Measurements from ENCODE around the gene ZBTB4.

ZBTB4 gene

GRCh38 chr17:7440834-7441195 lies 38.6 kb downstream of the ZBTB4 start:
- DNase-seq, result no peak

DNA sequence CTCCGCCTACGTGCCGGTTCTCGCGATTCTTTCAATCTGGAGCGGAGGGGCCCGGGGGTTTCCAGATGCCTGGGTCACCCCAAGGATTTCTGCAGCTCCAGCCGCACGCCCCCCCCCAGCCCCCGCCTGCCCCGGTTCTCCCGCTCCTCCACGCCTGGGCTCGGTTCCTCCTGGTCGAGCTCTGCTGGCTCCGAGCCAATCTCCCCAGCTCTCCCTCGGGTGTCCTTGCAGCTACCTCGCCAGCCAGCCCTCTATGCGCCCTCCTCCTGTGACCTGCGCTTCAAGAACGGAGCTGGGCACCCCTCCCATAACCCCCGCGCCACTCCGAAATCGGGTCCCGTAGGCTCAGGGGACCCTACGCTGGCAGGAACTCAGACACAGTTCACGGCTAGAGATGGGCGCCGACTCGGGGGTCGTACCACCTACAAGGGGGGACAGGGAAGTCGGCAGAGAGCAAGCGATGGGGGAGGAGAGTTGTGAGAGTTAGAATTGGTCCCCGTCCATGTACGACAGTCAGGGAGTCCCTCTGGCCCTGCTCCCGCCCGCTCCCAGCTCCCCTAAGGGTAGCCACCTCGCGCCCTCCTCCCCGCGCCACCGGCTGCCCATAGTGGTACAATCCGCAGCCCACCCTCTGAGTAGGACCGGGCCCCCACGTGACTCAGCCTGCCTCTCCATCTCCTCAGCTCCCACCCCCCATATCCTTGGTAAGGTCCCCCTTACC lies 39.2 kb downstream of the ZBTB4 start:
- DNase-seq, result peak; percentile 28

- no peak for DNase-seq
These were observed 39.8 kb downstream of the ZBTB4 start, which contains the start of gene FGF11 for GRCh38 chr17:7439462-7440112. Gene FGF11, plus strand, starts transcription at chr17:7439512. Its CDS starts 109 bp downstream, at chr17:7439621.

DNA sequence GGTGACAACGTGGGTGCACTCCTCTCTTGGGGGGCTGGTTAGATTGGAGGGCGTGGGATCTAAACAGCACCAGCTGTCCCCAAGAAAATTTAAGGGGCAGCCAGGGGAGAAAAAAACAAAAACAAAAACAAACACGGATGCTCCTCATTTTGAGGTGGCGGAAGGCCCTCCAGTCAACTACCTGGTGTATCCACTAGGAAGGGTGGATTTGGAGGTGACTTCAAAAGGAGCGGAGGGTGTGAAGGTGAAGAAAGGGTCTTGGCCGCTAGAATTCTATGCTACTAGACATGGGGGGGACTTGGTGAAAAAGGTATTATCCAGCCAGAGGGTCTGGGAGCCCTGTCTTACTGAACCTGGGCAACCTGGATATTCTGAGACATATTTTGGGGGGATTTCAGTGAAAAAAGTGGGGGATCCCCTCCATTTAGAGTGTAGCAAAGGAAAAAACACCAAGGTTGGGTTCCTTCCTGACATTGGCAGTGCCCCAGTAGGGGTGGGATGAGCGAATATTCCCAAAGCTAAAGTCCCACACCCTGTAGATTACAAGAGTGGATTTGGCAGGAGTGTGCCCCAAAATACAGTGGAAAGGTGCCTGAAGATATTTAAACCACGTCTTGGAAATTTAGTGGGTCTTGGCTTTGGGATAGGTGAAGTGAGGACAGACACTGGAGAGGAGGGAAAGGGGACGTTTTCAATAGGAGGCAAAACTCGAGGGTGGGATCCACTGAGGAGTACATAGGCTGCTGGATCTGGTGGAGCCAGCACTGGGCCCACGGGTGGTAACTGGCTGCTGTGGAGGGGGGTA lies 40.6 kb downstream of the ZBTB4 start:
- DNase-seq, result no peak

- peak; percentile 34 for DNase-seq
These were observed 41.3 kb downstream of the ZBTB4 start for GRCh38 chr17:7437950-7438614.

DNA sequence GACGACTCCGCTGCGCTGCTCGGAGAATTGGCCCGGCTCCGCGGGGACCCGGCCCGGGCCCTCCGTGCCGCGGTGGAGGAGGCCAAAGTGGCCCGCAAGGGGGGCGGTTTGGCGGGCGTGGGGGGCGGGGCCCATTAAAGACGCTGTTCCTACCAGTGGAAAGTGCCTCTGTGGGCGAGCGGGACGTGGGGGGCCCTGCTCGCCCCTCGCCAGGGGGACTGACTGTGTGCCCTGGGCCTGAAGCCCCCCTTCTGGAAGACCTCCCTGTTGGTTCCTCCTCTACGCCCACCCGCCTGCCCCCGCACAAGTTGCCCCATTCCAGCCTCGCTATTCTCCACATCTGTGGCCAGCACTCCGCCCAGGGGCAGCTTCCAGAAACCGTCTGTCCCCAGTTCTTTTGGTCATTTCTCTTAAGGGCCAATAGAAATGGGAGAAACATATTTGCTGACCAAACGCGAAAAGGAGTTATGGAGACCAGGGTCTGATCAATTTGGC lies 42.0 kb downstream of the ZBTB4 start:
- DNase-seq, result no peak

DNA sequence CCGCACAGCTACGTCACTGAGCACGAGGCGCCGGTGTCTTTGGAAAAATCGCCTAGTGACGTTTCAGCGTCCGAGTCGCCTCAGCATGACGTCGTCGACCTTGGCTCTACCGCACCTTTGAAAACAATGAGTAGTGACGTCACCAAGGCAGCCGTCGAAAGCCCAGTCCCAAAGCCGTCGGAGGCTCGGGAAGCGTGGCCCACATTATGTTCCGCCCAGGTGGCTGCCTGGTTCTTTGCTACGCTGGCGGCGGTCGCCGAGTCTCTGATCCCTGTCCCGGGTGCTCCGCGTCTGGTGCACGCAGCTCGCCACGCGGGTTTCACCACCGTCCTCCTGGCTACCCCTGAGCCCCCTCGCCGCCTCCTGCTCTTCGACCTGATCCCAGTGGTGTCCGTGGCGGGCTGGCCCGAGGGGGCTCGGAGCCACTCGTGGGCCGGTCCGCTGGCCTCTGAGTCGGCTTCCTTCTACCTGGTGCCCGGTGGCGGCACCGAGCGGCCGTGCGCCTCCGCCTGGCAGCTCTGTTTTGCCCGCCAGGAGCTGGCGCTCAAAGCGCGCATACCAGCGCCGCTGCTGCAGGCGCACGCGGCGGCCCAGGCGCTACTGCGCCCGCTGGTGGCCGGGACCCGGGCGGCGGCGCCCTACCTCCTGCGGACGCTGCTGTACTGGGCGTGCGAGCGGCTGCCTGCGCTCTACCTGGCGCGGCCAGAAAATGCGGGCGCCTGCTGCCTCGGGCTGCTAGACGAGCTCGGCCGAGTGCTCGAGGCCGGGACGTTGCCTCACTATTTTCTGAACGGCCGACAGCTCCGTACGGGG lies 42.7 kb downstream of the ZBTB4 start:
- DNase-seq, result peak; percentile 78

- DNase-seq, result no peak
These were observed 43.5 kb downstream of the ZBTB4 start for GRCh38 chr17:7435676-7436555.

GRCh38 chr17:7432296-7432695 lies 47.1 kb downstream of the ZBTB4 start:
- no peak for DNase-seq

DNA sequence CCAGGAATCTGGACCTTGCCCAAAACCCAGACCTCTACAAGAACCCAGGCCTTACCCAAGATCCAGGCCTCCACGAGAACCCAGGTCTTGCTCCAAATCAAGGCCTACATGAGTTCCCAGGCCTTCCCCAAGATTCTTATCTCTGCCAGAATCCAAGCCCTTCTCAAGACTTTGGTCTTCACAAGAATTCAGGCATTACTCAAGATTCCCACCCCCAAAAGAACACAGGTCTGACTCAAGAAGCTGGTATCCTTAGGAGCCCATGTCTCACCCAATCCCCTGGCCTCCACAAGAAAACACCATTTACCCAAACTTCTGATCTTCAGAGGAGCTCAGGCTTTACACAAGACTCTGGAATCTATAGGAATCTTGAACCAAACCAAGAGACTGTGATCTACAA lies 48.2 kb downstream of the ZBTB4 start:
- peak; percentile 24 for DNase-seq

DNA sequence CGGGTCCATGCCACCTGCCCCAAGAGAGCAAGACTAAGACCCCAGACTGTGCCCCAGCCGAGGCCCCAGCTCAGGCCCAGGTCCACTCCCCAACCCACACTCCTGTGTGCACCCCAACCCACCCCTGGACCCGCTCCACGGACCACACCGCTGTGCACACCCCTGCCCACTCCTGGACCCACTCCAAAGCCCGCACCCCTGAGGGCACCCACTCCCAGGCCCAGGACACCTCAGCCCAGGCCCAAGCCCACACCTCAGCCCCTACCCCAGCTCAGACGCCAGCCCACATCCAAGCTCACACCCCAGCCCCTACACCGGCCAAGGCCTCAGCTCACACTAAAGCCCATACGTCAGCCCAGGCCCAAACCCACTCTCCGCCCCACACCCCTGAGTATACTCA lies 49.7 kb downstream of the ZBTB4 start:
- DNase-seq, result no peak

DNA sequence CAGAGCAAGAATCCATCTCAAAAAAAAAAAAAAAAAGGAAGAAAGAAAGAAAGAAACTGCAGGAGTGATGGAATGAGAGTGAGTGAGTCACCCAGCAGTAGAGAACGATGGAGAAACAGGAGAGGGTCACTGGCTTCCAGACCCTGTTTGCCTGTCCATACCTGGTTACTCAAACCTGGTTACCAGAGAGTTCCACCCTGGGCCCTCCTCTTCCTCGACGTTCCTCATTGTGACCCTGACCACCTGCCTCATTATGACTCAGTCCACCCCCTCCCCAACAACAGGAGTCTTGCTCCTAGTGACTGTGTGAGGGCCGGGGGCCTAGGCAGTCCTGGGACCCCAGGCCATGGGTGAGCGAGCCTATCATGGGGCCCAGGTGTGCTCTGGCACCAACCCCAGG lies 50.9 kb downstream of the ZBTB4 start, which contains the start of gene SPEM3:
Gene SPEM3 (plus strand): TSS at position 301 of the 400 bp plus-strand sequence. CDS start 46 bp downstream, at position 347.
- DNase-seq, result no peak

DNA sequence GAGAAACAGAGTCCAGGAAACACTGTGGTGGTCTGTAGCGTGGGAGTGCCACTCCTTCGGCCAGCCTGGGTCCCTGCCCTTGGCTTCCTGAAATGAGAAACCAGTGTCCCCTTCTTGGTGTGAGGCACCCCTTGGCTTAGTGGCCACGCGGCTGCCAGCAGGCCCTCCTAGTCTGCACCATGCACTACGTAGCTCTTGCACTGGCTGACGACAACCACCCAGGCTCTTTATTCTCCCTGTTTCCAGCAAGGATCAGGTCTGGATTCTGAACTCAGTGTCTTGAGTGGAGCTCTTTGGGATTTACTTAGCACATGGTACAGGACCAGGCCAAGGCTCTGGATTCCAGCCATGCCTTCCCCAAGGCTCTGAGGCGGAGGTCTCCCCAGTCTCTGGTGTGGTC lies 51.9 kb downstream of the ZBTB4 start:
- no peak for DNase-seq

- no peak for DNase-seq
These were observed 52.4 kb downstream of the ZBTB4 start for GRCh38 chr17:7426896-7427489.

DNA sequence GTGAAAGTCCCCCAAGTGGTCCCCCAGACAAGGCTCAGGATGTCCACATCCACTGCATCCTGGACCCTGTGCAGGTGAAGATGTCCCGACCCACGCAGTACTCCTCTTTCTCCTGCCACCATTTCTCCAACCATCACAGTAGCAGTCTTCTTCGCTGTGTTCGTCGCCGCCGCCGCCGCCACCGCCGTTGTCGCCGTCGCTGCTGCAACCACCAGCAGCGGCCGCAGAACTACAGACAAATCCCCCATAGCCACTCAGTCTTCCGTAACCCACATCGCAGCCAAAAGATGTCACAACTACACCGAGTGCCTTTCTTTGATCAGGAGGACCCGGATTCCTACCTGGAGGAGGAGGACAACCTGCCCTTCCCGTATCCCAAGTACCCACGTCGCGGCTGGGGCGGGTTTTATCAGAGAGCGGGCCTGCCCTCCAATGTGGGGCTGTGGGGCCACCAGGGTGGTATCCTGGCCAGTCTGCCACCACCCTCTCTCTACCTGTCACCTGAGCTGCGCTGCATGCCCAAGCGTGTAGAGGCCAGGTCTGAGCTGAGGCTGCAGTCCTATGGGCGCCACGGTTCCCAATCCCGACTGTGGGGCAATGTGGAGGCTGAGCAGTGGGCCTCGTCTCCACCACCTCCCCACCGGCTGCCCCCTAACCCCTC lies 53.1 kb downstream of the ZBTB4 start:
- no peak for DNase-seq

DNA sequence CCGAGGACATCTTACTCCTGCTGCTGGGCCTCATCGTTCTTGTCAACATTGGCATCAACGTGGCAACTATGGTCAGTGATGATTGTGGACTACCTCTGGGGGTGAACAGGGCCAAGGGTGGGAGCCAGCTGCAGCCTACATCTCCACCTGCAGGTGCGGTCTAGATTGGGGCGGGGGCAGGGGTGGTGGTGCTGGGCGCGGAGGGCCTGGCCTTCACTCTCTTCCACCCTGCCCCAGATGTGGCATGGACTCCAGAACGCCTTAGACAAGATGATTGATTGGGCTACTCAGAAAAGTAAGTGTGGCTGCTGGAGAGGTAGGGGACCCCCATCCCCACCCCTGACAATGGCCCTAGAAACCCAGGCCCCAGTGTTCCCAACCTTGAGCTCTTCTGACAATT lies 53.7 kb downstream of the ZBTB4 start:
- no peak for DNase-seq

DNA sequence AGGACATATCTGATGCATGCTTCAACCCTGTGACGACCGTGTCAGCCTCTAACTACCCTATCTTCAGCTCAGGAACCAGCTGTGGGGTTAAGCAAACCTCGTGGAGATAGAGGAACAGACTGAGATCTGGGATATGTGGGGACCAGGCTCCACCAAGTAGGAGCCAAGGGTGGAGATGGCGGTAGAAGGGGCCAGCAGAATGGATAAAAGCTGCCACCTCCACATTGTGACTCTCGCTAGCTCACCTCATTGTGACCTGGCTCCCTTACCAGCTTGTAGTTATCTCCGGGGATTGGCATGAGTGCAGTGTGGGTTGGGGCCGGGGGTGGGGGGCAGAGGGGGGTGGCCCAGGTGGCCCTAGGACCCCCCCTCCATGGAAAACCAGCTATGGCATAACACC lies 54.1 kb downstream of the ZBTB4 start, which contains the start of gene SPEM2:
Gene SPEM2 (plus strand): TSS at position 301 of the 400 bp plus-strand sequence. CDS start 73 bp downstream, at position 374.
- no peak for DNase-seq

DNA sequence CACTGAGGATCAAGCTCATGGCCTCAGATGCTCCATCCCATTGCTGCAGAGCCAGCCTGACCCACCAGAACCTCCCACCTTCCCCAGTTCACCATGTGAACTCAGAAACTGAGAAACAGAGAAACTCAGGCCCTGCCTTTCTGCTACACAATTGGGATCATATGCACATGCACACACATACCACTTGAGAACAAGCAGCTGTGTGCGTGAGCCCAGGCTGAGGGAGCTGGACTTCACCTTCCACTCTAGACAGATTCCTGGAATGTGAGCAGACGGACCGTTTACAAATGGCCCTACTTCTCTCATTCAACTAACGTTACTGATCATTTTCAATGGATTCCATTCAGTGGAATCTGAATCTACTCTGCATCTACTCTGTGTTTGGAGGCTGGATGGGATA lies 55.8 kb downstream of the ZBTB4 start:
- DNase-seq, result no peak

- no peak for DNase-seq
These were observed 58.2 kb downstream of the ZBTB4 start for GRCh38 chr17:7421186-7421585.

Measured in fibroblast of skin of back (primary cell).